Measurements from ENCODE around the gene ANOS1. TPM values are rescaled to one million over a fixed set of nuclear protein-coding genes. Genes with fewer than 3 reads are reported as not detected.

ANOS1 gene
- total RNA-seq, 1 donor from 2014 or later = 23.4 TPM

Other genes with a start within 250 kb of the ANOS1 start
- gene FAM9A, start 69.2 kb upstream of the ANOS1 start, total RNA-seq = not detected

Data from temporal lobe (tissue), 1 donor.